ENCODE results near the gene LTBP1. TPM values are rescaled to one million over a fixed set of nuclear protein-coding genes. Genes with fewer than 3 reads are reported as not detected.

The LTBP1 gene
- total and polyA plus RNA-seq, 12 donors = 6.2 to 47.2 (median 15.5) TPM

DNA sequence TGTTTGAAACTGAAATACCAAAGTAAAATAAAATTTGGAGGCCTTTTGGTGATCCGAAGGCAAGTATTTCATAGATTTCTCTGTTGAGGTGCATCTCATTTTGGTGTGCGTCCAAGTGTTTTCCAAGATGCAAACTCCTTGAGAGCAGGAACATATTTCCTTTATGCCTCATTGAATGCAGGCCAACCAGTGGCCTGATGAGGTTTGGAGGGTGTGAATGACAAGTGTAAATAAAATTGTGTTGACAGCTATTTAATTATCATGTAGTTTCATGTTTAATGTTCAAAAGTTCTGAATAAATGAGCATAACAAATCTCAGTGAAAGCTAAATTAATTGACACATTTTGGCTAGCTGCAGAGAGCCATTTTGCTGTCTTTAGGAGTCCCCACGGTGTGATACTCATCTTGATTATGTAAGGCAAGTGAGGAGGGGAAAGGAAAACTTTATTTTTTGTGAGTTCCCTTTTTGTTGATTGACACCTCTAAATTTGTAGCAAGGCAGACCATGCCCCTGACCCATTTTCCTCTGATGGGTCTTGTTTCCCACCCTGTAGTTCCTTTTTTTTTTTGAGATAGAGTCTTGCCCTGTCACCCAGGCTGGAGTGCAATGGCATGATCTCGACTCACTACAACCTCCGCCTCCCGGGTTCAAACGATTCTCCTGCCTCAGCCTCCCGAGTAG lies 6.3 kb upstream of the LTBP1 start:
- intact Hi-C loops (cut with DNase I) = loop anchor here (10.0 kb wide), 3 partner anchors 74 to 386 kb away; no protein-coding TSS in a partner anchor
- DNase-seq = no peak
- WGBS, 4 donors = 90 to 94% (median 92%) methylated on average over 8 of the region's 8 CpGs

DNA sequence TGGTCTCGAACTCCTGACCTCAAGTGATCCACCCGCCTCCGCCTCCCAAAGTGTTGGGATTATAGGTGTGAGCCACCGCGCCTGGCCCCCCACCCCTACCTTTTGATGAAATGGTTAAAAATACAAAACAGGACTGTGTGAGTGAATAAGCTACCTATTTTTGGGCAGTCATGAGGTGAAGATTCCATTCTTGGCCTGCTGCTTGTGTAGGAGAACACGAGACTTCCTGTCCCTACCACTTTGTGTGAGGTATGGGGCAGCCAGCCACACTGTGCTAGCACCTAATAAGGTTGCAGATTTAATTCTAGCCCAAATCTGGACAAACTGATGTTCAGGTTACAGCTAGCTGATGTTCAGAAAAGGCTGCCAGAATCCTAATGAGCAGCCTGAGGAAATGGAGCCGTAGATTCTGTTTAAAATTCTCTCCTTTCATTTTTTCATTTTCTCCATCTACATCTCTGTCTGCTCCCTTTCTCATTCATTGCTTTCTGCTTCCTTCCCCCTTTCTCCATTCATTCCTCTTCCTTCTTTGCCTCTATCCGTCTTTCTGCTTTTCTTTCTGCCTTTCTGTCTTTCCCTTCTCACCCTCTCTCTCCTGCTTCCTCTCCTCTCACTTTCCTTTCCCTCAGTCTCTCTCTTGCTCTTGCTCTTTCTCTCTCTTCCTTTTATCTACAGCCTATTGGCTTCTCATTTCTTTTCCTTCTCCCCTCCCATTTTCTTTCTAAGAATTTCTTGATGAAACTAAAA lies 4.6 kb upstream of the LTBP1 start:
- WGBS, 4 donors = 94 to 97% (median 97%) methylated on average over 8 of the region's 8 CpGs
- TF ChIP-seq, protein P1, sequence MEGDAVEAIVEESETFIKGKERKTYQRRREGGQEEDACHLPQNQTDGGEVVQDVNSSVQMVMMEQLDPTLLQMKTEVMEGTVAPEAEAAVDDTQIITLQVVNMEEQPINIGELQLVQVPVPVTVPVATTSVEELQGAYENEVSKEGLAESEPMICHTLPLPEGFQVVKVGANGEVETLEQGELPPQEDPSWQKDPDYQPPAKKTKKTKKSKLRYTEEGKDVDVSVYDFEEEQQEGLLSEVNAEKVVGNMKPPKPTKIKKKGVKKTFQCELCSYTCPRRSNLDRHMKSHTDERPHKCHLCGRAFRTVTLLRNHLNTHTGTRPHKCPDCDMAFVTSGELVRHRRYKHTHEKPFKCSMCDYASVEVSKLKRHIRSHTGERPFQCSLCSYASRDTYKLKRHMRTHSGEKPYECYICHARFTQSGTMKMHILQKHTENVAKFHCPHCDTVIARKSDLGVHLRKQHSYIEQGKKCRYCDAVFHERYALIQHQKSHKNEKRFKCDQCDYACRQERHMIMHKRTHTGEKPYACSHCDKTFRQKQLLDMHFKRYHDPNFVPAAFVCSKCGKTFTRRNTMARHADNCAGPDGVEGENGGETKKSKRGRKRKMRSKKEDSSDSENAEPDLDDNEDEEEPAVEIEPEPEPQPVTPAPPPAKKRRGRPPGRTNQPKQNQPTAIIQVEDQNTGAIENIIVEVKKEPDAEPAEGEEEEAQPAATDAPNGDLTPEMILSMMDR (IDR thresholded peaks at IDR 0.05) = no peak
- no peak for TF ChIP-seq POLR2A (IDR thresholded peaks at IDR 0.05)
- H3K27me3 ChIP-seq = no peaks in the 10 kb centered on the region
- DNase-seq = no peak
- H3K4me3 ChIP-seq = no peak overlapping the region
- peaks cover 0 to 3% of the 10 kb centered on the region in 2 donors for H3K4me1 ChIP-seq (replicated peaks in 1 of 2)
- no peaks in the 10 kb centered on the region for H3K36me3 ChIP-seq (replicated peaks in 1 of 2)
- H3K9me3 ChIP-seq (replicated peaks in 1 of 3) = no peaks in the 10 kb centered on the region
- intact Hi-C loops (cut with DNase I) = loop anchor here (10.0 kb wide), 3 partner anchors 73 to 387 kb away; no protein-coding TSS in a partner anchor
- H3K27ac ChIP-seq = no peak overlapping the region

More for the DNA sequence above, 6.3 kb upstream of the LTBP1 start:
- Histone ChIP-seq H3K4me3 (no peak overlapping the region), H3K36me3 (replicated peaks in 1 of 2) (no peaks in the 10 kb centered on the region), H3K9me3 (replicated peaks in 1 of 3) (no peaks in the 10 kb centered on the region), H3K27ac (no peak overlapping the region), H3K4me1 (replicated peaks in 1 of 2) (no peaks in the 10 kb centered on the region), H3K27me3 (no peaks in the 10 kb centered on the region)
- no peak for TF ChIP-seq POLR2A (IDR thresholded peaks at IDR 0.05)
- TF ChIP-seq, protein P1 (IDR thresholded peaks at IDR 0.05) = no peak

DNA sequence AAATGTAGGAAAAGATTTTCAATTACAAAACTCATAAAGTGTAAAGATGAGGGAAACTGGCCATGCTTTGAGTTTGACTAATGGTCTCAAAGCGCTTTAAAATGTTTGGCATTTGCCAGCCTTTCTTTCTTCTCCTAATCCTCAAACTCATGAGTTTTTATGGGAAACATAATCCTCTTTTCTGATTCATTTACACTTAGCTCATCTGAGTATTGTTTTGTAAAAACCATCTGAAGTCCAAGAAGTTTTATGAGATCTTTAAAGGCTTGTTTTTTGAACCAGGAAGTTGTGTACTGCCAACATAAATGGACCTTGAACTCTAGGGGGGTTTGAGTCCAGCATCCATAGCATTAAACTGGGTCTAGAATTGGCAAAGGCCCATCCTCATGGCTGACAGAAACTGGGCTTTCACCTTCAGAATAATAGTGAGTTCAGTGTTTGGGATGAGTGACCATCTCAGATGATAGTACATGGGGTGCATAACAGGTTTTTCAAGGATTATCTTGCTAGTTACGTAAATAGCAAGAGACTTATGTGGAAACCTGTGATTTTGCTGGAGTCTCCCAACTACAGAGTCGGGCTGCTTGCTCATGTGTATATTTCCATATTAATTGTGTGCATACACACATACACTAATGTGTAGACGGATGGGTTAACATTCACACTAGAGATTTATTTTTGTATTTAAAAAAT lies 3.8 kb upstream of the LTBP1 start:
- intact Hi-C loops (cut with DNase I) = loop anchor here (10.0 kb wide), 3 partner anchors 72 to 388 kb away; no protein-coding TSS in a partner anchor
- 91 to 96% (median 95%) methylated on average over 4 of the region's 4 CpGs for WGBS, 4 donors
- DNase-seq = no peak
- no peak for TF ChIP-seq POLR2A (IDR thresholded peaks at IDR 0.05)
- TF ChIP-seq, protein P1 (IDR thresholded peaks at IDR 0.05) = no peak
- no peak overlapping the region for H3K27ac ChIP-seq
- peaks cover 3 to 6% of the 10 kb centered on the region in 2 donors for H3K4me1 ChIP-seq (replicated peaks in 1 of 2)
- H3K4me3 ChIP-seq = no peak overlapping the region
- no peaks in the 10 kb centered on the region for H3K27me3 ChIP-seq
- no peaks in the 10 kb centered on the region for H3K36me3 ChIP-seq (replicated peaks in 1 of 2)
- H3K9me3 ChIP-seq (replicated peaks in 1 of 3) = no peaks in the 10 kb centered on the region

DNA sequence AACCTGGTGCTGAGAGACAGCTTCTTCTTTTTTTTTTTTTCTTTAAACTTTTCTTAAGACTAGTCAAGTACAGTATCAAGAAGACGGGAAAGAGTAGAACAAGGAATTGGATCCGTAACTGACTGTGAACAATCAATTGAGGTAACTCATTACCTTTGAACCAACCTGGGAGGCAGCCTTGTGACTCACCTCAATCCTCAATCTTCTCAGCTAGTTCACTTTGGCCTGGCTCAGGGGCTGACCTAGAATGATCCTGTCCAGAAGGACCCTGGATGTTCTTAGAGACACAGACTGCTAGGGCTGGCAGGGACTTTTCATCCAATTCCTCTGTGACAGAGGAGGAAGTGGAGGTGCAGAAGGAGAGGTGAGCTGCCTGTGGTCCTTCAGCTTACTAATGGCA lies 1.5 kb upstream of the LTBP1 start:
- H3K27ac ChIP-seq = no peak overlapping the region
- no peaks in the 10 kb centered on the region for H3K9me3 ChIP-seq (replicated peaks in 1 of 3)
- intact Hi-C loops (cut with DNase I) = loop anchor here (5.0 to 10.0 kb wide), 4 partner anchors 70 to 390 kb away; no protein-coding TSS in a partner anchor
- WGBS, 4 donors = 85 to 100% (median 97%) methylated on average over 2 of the region's 2 CpGs
- H3K36me3 ChIP-seq (replicated peaks in 1 of 2) = no peaks in the 10 kb centered on the region
- TF ChIP-seq, protein P1 (IDR thresholded peaks at IDR 0.05) = no peak
- no peaks in the 10 kb centered on the region for H3K27me3 ChIP-seq
- peaks cover 3 to 9% of the 10 kb centered on the region in 2 donors for H3K4me1 ChIP-seq (replicated peaks in 1 of 2)
- DNase-seq = no peak
- H3K4me3 ChIP-seq = no peak overlapping the region

Data from adrenal gland (tissue), 12 donors.